SU-DHL-6 (cell line): ENCODE data around the gene ZFHX3.

Experiments
- CTCF ChIP-seq: fragments of 200-600 bp; sonication (generic); IDR thresholded peaks from one replicate; pipeline ENCODE4 v1.5.1; 2017; ENCODE audit warnings: antibody characterized with exemption, mild to moderate bottlenecking, low read length, moderate library complexity; ENCODE audit not compliant: insufficient read depth, poor library complexity, severe bottlenecking
- EZH2phosphoT487 ChIP-seq: fragments of 200-600 bp; sonication (generic), shearing (Covaris generic); conservative IDR thresholded peaks from 2 replicates; pipeline ENCODE4 v1.6.1; 2018; ENCODE audit warnings: mild to moderate bottlenecking, antibody characterized with exemption, low read length, moderate library complexity, mixed read lengths

- TF ChIP-seq CTCF (no peak), EZH2phosphoT487 (no peak)
Observed at GRCh38 chr16:72824761-72825160, 223.2 kb downstream of the ZFHX3 start.
